ENCODE data around the gene ZP1. TPM values are rescaled to one million over a fixed set of nuclear protein-coding genes. Genes with fewer than 3 reads are reported as not detected.

ZP1 gene
- total and polyA plus RNA-seq, 2 of the 13 experiments (the other 11 are each of a cell fraction or from before 2014, with no cell fraction given): 0.16 TPM; not detected in 1

GRCh38 chr11:60906132-60906972, 39.0 kb downstream of the ZP1 start, which contains the start of gene PRPF19 (continued):
- TF ChIP-seq, protein P1, sequence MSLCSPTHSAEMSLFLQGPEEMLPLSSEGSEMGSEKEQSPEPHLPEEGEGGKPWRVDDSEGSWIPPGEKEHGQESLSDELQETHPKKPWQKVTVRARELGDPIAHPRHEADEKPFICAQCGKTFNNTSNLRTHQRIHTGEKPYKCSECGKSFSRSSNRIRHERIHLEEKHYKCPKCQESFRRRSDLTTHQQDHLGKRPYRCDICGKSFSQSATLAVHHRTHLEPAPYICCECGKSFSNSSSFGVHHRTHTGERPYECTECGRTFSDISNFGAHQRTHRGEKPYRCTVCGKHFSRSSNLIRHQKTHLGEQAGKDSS (CRISPR knock-in tag; IDR thresholded peaks at IDR 0.05; ENCODE audit: borderline replicate concordance, low read depth): no peak; the same call in 1 of the 2 replicates
- 0 out of 2 replicates have a peak, but pooled peaks have one; percentile 49 for TF ChIP-seq BORCS8-MEF2B (CRISPR knock-in tag; IDR thresholded peaks at IDR 0.05)
- TF ChIP-seq, protein P2, sequence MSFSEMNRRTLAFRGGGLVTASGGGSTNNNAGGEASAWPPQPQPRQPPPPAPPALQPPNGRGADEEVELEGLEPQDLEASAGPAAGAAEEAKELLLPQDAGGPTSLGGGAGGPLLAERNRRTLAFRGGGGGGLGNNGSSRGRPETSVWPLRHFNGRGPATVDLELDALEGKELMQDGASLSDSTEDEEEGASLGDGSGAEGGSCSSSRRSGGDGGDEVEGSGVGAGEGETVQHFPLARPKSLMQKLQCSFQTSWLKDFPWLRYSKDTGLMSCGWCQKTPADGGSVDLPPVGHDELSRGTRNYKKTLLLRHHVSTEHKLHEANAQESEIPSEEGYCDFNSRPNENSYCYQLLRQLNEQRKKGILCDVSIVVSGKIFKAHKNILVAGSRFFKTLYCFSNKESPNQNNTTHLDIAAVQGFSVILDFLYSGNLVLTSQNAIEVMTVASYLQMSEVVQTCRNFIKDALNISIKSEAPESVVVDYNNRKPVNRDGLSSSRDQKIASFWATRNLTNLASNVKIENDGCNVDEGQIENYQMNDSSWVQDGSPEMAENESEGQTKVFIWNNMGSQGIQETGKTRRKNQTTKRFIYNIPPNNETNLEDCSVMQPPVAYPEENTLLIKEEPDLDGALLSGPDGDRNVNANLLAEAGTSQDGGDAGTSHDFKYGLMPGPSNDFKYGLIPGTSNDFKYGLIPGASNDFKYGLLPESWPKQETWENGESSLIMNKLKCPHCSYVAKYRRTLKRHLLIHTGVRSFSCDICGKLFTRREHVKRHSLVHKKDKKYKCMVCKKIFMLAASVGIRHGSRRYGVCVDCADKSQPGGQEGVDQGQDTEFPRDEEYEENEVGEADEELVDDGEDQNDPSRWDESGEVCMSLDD (CRISPR knock-in tag; IDR thresholded peaks at IDR 0.05; ENCODE audit: borderline replicate concordance): peak; percentile 61; the same call in 1 of the 2 replicates
- TF ChIP-seq, protein P3, sequence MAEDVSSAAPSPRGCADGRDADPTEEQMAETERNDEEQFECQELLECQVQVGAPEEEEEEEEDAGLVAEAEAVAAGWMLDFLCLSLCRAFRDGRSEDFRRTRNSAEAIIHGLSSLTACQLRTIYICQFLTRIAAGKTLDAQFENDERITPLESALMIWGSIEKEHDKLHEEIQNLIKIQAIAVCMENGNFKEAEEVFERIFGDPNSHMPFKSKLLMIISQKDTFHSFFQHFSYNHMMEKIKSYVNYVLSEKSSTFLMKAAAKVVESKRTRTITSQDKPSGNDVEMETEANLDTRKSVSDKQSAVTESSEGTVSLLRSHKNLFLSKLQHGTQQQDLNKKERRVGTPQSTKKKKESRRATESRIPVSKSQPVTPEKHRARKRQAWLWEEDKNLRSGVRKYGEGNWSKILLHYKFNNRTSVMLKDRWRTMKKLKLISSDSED (CRISPR knock-in tag; IDR thresholded peaks at IDR 0.05): no peak
- TF ChIP-seq ZSCAN22 (CRISPR knock-in tag; IDR thresholded peaks at IDR 0.05): no peak
- TF ChIP-seq, protein P4, sequence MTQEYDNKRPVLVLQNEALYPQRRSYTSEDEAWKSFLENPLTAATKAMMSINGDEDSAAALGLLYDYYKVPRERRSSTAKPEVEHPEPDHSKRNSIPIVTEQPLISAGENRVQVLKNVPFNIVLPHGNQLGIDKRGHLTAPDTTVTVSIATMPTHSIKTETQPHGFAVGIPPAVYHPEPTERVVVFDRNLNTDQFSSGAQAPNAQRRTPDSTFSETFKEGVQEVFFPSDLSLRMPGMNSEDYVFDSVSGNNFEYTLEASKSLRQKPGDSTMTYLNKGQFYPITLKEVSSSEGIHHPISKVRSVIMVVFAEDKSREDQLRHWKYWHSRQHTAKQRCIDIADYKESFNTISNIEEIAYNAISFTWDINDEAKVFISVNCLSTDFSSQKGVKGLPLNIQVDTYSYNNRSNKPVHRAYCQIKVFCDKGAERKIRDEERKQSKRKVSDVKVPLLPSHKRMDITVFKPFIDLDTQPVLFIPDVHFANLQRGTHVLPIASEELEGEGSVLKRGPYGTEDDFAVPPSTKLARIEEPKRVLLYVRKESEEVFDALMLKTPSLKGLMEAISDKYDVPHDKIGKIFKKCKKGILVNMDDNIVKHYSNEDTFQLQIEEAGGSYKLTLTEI (CRISPR knock-in tag; conservative IDR thresholded peaks at IDR 0.05): no peak
- no peak for TF ChIP-seq RFX3 (CRISPR knock-in tag; IDR thresholded peaks at IDR 0.05)
- TF ChIP-seq TCF7L2 (IDR thresholded peaks at IDR 0.05; ENCODE audit: low read depth, low read length): no peak
- no peak for TF ChIP-seq ZNF496 (CRISPR knock-in tag; IDR thresholded peaks at IDR 0.05; ENCODE audit: insufficient replicate concordance)
- TF ChIP-seq TFDP1 (CRISPR knock-in tag; IDR thresholded peaks at IDR 0.05; ENCODE audit: borderline replicate concordance): peak; percentile 78
- TF ChIP-seq ZNF432 (CRISPR knock-in tag; IDR thresholded peaks at IDR 0.05; ENCODE audit: borderline replicate concordance): no peak
- TF ChIP-seq FOXC1 (CRISPR knock-in tag; IDR thresholded peaks at IDR 0.05; ENCODE audit: borderline replicate concordance): 0 out of 2 replicates have a peak, but pooled peaks have one; percentile 54
